Measurements from ENCODE around the gene NEU1.
"Not testable (repeated sequence)": the region's sequence is repeated elsewhere in the genome, so short reads cannot be mapped to it uniquely, and the experiment has no call there.

The NEU1 gene

GRCh38 chr6:31862344-31863235 is at the start of gene NEU1:
TSS of gene NEU1 (minus strand) at chr6:31862821. CDS start at chr6:31862776, 45 bp downstream.
- peak; percentile 86 to 100 (median 100) for DNase-seq

GRCh38 chr6:31911826-31912585 is 49.4 kb upstream of the NEU1 start:
- no peak for DNase-seq

GRCh38 chr6:31909298-31909697 is 46.7 kb upstream of the NEU1 start:
- not testable (repeated sequence) for DNase-seq

GRCh38 chr6:31908791-31909190 is 46.2 kb upstream of the NEU1 start:
- DNase-seq, result no peak

- DNase-seq, result not testable (repeated sequence)
Measured at GRCh38 chr6:31908255-31908654, 45.6 kb upstream of the NEU1 start.

GRCh38 chr6:31907158-31907813 is 44.7 kb upstream of the NEU1 start:
- DNase-seq, result no peak

- not testable (repeated sequence) for DNase-seq
Measured at GRCh38 chr6:31906727-31907126, 44.1 kb upstream of the NEU1 start.

- no peak for DNase-seq
Measured at GRCh38 chr6:31906122-31906521, 43.5 kb upstream of the NEU1 start.

GRCh38 chr6:31905041-31905440 is 42.4 kb upstream of the NEU1 start:
- no peak for DNase-seq

- no peak for DNase-seq
Measured at GRCh38 chr6:31903957-31904356, 41.3 kb upstream of the NEU1 start.

- peak in 50 of 51 donors; percentile 62 to 97 (median 93) for DNase-seq
Measured at GRCh38 chr6:31901953-31902643, 39.5 kb upstream of the NEU1 start, which contains the start of gene ZBTB12. TSS of gene ZBTB12 (minus strand) at chr6:31902086. CDS start at chr6:31901305, 781 bp downstream.

- DNase-seq, result peak in 38 of 51 donors; percentile 20 to 76 (median 53)
Measured at GRCh38 chr6:31901415-31901952, 38.9 kb upstream of the NEU1 start.

GRCh38 chr6:31900917-31901414 is 38.3 kb upstream of the NEU1 start:
- peak in 15 of 51 donors; percentile 14 to 53 (median 45) for DNase-seq

- DNase-seq, result peak in 1 of 51 donors; percentile 20
Measured at GRCh38 chr6:31899882-31900722, 37.5 kb upstream of the NEU1 start.

- DNase-seq, result peak in 1 of 51 donors; percentile 12
Measured at GRCh38 chr6:31899215-31899614, 36.6 kb upstream of the NEU1 start.

GRCh38 chr6:31898383-31899011 is 35.9 kb upstream of the NEU1 start:
- DNase-seq, result peak in 9 of 51 donors; percentile 8 to 79 (median 23)

- DNase-seq, result peak in 50 of 51 donors; percentile 42 to 92 (median 80)
Measured at GRCh38 chr6:31897612-31898382, 35.2 kb upstream of the NEU1 start, which contains the start of gene EHMT2. TSS of gene EHMT2 (minus strand) at chr6:31897698. CDS start at chr6:31897677, 21 bp downstream.

Measured in hypothalamus (tissue), 51 donors.